Mammary epithelial cell (primary cell): ENCODE results near the gene CDH13.

Experiments
- CTCF ChIP-seq, 2 donors: IDR thresholded peaks in 1 of 2; conservative IDR thresholded peaks in 1 of 2; 2 replicates each; pipeline ENCODE4 v1.5.1; 2011 to 2012; ENCODE audit warnings: inconsistent platforms in 2 of 2, low read length in 2 of 2, mild to moderate bottlenecking in 2 of 2, control low read depth in 1 of 2, low read depth in 1 of 2; ENCODE audit not compliant: insufficient read depth in 1 of 2; ENCODE audit errors: extremely low read depth in 1 of 2
- EZH2 ChIP-seq: IDR thresholded peaks from 2 replicates; pipeline ENCODE4 v1.6.1; 2012; ENCODE audit warnings: low read length, inconsistent platforms, borderline replicate concordance

GRCh38 chr16:83772806-83773205 is 1146.0 kb downstream of the CDH13 start:
- TF ChIP-seq CTCF (conservative IDR thresholded peaks at IDR 0.05 in 1 of 2, IDR thresholded peaks at IDR 0.05 in 1 of 2; ENCODE audit: extremely low read depth in 1 of 2, insufficient read depth in 1 of 2, low read depth in 1 of 2, low read length in 2 of 2) = no peak
- no peak for TF ChIP-seq EZH2
